HEK293 (cell line): ENCODE data around the gene D2HGDH.

Experiments
- CTCF ChIA-PET: fragments of 350-600 bp; formaldehyde crosslinking; extraction: SDS; loops from one replicate; lab custom pipeline; 2021; ENCODE audit warnings: antibody characterized with exemption; lab: Yijun Ruan, JAX
- POLR2A ChIA-PET: fragments of 300-600 bp; formaldehyde crosslinking; extraction: SDS; loops from one replicate; lab custom pipeline; 2020; ENCODE audit warnings: antibody characterized with exemption, inconsistent platforms; lab: Yijun Ruan, JAX
- H3K27ac ChIP-seq: fragments of 200-500 bp; sonication (Bioruptor generic); 2 replicates; pipeline ENCODE4 v1.5.1; 2014; ENCODE audit warnings: low read depth, low read length, control low read depth, inconsistent platforms; ENCODE audit errors: extremely low read depth
- H3K36me3 ChIP-seq, 2 experiments: fragments of 200-500 bp in 1 of 2; sonication (Bioruptor generic) in 1 of 2; 1 replicate in 1 of 2; 2 replicates in 1 of 2; pipeline ENCODE4 v1.5.1; 2014 to 2017; ENCODE audit warnings: inconsistent platforms in 2 of 2, low read length in 2 of 2; ENCODE audit not compliant: control insufficient read depth in 2 of 2, insufficient read depth in 1 of 2
- H3K4me1 ChIP-seq: fragments of 200-500 bp; sonication (Bioruptor generic); 2 replicates; pipeline ENCODE4 v1.5.1; 2014; ENCODE audit warnings: mild to moderate bottlenecking, low read length, inconsistent platforms; ENCODE audit not compliant: control insufficient read depth, insufficient read depth
- H3K4me3 ChIP-seq: 2 replicates; pipeline ENCODE4 v1.5.1; 2011; ENCODE audit warnings: low read depth, mild to moderate bottlenecking, control low read depth, low read length, moderate library complexity
- H3K9me3 ChIP-seq: fragments of 200-500 bp; sonication (Bioruptor generic); 2 replicates; pipeline ENCODE4 v1.5.1; 2014; ENCODE audit warnings: low read depth, low read length, inconsistent platforms; ENCODE audit not compliant: control insufficient read depth, insufficient read depth
- BCL6B ChIP-seq: fragments of 450-650 bp; formaldehyde crosslinking; IDR thresholded peaks from 2 replicates; pipeline ENCODE4 v1.5.1; 2017; ENCODE audit warnings: missing biosample characterization, missing genetic modification characterization
- ELK4 ChIP-seq: IDR thresholded peaks from 2 replicates; pipeline ENCODE4 v1.6.1; 2011; ENCODE audit warnings: mild to moderate bottlenecking, low read depth, low read length, borderline replicate concordance
- GLIS1 ChIP-seq: fragments of 450-650 bp; formaldehyde crosslinking; IDR thresholded peaks from 2 replicates; pipeline ENCODE4 v1.5.1; 2016; ENCODE audit warnings: missing biosample characterization, missing genetic modification characterization
- HIC1 ChIP-seq: fragments of 450-650 bp; formaldehyde crosslinking; IDR thresholded peaks from 2 replicates; pipeline ENCODE4 v1.5.1; 2016; ENCODE audit warnings: missing biosample characterization, missing genetic modification characterization
- IKZF3 ChIP-seq: fragments of 450-650 bp; IDR thresholded peaks from 2 replicates; pipeline ENCODE4 v1.5.0; 2018; ENCODE audit warnings: missing biosample characterization, mild to moderate bottlenecking, missing genetic modification characterization, moderate library complexity
- PRDM10 ChIP-seq: fragments of 450-650 bp; formaldehyde crosslinking; IDR thresholded peaks from 2 replicates; pipeline ENCODE4 v1.5.1; 2016; ENCODE audit warnings: missing biosample characterization, missing genetic modification characterization
- WT1 ChIP-seq: fragments of 450-650 bp; formaldehyde crosslinking; IDR thresholded peaks from 2 replicates; pipeline ENCODE4 v1.5.1; 2016; ENCODE audit warnings: missing biosample characterization, missing genetic modification characterization
- ZNF341 ChIP-seq: fragments of 450-650 bp; formaldehyde crosslinking; IDR thresholded peaks from 2 replicates; pipeline ENCODE4; 2016; ENCODE audit warnings: low read depth, missing biosample characterization, missing genetic modification characterization
- ZNF548 ChIP-seq: fragments of 450-650 bp; formaldehyde crosslinking; IDR thresholded peaks from 2 replicates; pipeline ENCODE4 v1.5.1; 2016; ENCODE audit warnings: missing biosample characterization, missing genetic modification characterization
- ZNF658 ChIP-seq: fragments of 450-650 bp; formaldehyde crosslinking; IDR thresholded peaks from 2 replicates; pipeline ENCODE4; 2016; ENCODE audit warnings: missing biosample characterization, missing genetic modification characterization
- ZNF692 ChIP-seq: fragments of 450-650 bp; formaldehyde crosslinking; IDR thresholded peaks from 2 replicates; pipeline ENCODE4 v1.5.1; 2016; ENCODE audit warnings: missing biosample characterization, missing genetic modification characterization
- ZSCAN30 ChIP-seq: fragments of 450-650 bp; IDR thresholded peaks from 2 replicates; pipeline ENCODE4 v1.5.1; 2018; ENCODE audit warnings: missing biosample characterization, mild to moderate bottlenecking, missing genetic modification characterization, moderate library complexity

The D2HGDH gene

GRCh38 chr2:241719093-241719492 is 15.3 kb upstream of the D2HGDH start:
- H3K4me3 ChIP-seq = no peak overlapping the region
- TF ChIP-seq ZSCAN30 (tag by site-specific recombination) = no peak
- no peak for TF ChIP-seq GLIS1 (tag by site-specific recombination)
- TF ChIP-seq HIC1 = no peak
- no peak for TF ChIP-seq ELK4
- no peak for TF ChIP-seq IKZF3 (tag by site-specific recombination)
- no peak for TF ChIP-seq ZNF692 (tag by site-specific recombination)
- CTCF ChIA-PET = interaction anchor here (0.6 to 1.2 kb wide), 2 partner anchors 159 to 242 kb away, joined by 3 to 5 read pairs; no protein-coding TSS in a partner anchor
- POLR2A ChIA-PET = no interaction called here
- H3K4me1 ChIP-seq = no peaks in the 10 kb centered on the region
- no peaks in the 10 kb centered on the region for H3K9me3 ChIP-seq
- no peak overlapping the region for H3K27ac ChIP-seq
- H3K36me3 ChIP-seq = peaks cover 29 to 68% of the 10 kb centered on the region in 2 experiments; a peak in 2 of 3 replicates

GRCh38 chr2:241720099-241720498 is 14.3 kb upstream of the D2HGDH start:
- H3K4me3 ChIP-seq = no peak overlapping the region
- no peaks in the 10 kb centered on the region for H3K4me1 ChIP-seq
- TF ChIP-seq ZNF658 (tag by site-specific recombination) (no peak), ZNF548 (tag by site-specific recombination) (no peak), BCL6B (tag by site-specific recombination) (0 out of 2 replicates have a peak, but pooled peaks have one; percentile 41)
- TF ChIP-seq, all 188 proteins: peak for 1
- no peaks in the 10 kb centered on the region for H3K9me3 ChIP-seq
- H3K27ac ChIP-seq = no peak overlapping the region
- ChIA-PET CTCF (no interaction called here), POLR2A (no interaction called here)
- H3K36me3 ChIP-seq = peaks cover 21 to 72% of the 10 kb centered on the region in 2 experiments; a peak in 2 of 3 replicates

GRCh38 chr2:241720560-241720959 is 13.9 kb upstream of the D2HGDH start:
- Histone ChIP-seq H3K4me1 (no peaks in the 10 kb centered on the region), H3K4me3 (no peak overlapping the region), H3K27ac (no peak overlapping the region), H3K9me3 (no peaks in the 10 kb centered on the region), H3K36me3 (peaks cover 20 to 76% of the 10 kb centered on the region in 2 experiments; a peak in 2 of 3 replicates)
- TF ChIP-seq ZNF341 (no peak), WT1 (tag by site-specific recombination) (no peak), PRDM10 (tag by site-specific recombination) (no peak)
- ChIA-PET CTCF (no interaction called here), POLR2A (no interaction called here)
